NCI-H446 (cell line): ENCODE measurements around the gene CAMK1D.
"Not testable (repeated sequence)": the region's sequence is repeated elsewhere in the genome, so short reads cannot be mapped to it uniquely, and the experiment has no call there.

Experiments
- DNase-seq, 2 experiments: peaks; one replicate each; lab custom pipeline; 2025; lab: John Stamatoyannopoulos, UW

The CAMK1D gene

GRCh38 chr10:12430406-12430982 lies 81.1 kb downstream of the CAMK1D start:
- no peak for DNase-seq

GRCh38 chr10:12431151-12432101 lies 82.1 kb downstream of the CAMK1D start:
- DNase-seq = no peak

- no peak for DNase-seq
These were observed 83.2 kb downstream of the CAMK1D start for GRCh38 chr10:12432402-12433189.

- DNase-seq = peak in 1 of 2 experiments; percentile 5
These were observed 84.9 kb downstream of the CAMK1D start for GRCh38 chr10:12434277-12434676.

GRCh38 chr10:12434677-12435076 lies 85.3 kb downstream of the CAMK1D start:
- not testable (repeated sequence) for DNase-seq

- no peak for DNase-seq
These were observed 86.0 kb downstream of the CAMK1D start for GRCh38 chr10:12435348-12435747.

- DNase-seq = no peak
These were observed 89.8 kb downstream of the CAMK1D start for GRCh38 chr10:12438919-12439692.

- not testable (repeated sequence) for DNase-seq
These were observed 90.4 kb downstream of the CAMK1D start for GRCh38 chr10:12439767-12440166.

- no peak for DNase-seq
These were observed 93.7 kb downstream of the CAMK1D start for GRCh38 chr10:12443026-12443425.

- DNase-seq = no peak
These were observed 95.8 kb downstream of the CAMK1D start for GRCh38 chr10:12444981-12445700.

GRCh38 chr10:12445701-12446334 lies 96.5 kb downstream of the CAMK1D start:
- no peak for DNase-seq

GRCh38 chr10:12448340-12448728 lies 99.0 kb downstream of the CAMK1D start:
- DNase-seq = no peak

- DNase-seq = no peak
These were observed 99.5 kb downstream of the CAMK1D start for GRCh38 chr10:12448729-12449391.

GRCh38 chr10:12455318-12455717 lies 106.0 kb downstream of the CAMK1D start:
- DNase-seq = no peak

GRCh38 chr10:12455766-12456165 lies 106.4 kb downstream of the CAMK1D start:
- DNase-seq = no peak

- DNase-seq = no peak
These were observed 110.0 kb downstream of the CAMK1D start for GRCh38 chr10:12459340-12459739.

GRCh38 chr10:12459762-12460161 lies 110.4 kb downstream of the CAMK1D start:
- DNase-seq = no peak

- no peak for DNase-seq
These were observed 114.1 kb downstream of the CAMK1D start for GRCh38 chr10:12463459-12463838.

- DNase-seq = no peak
These were observed 116.2 kb downstream of the CAMK1D start for GRCh38 chr10:12465385-12466136.
